Stimulated activated CD4-positive, alpha-beta T cell treated with anti-CD3 and anti-CD28 coated beads, Interleukin-4, amount 100 ng/mL, for 1 hour (primary cell): ENCODE measurements around the gene GALM.
A peak's percentile ranks its signal among the peaks of the same experiment; 100 is the strongest.
"Not testable (repeated sequence)": the region's sequence is repeated elsewhere in the genome, so short reads cannot be mapped to it uniquely, and the experiment has no call there.

Source experiments
- DNase-seq: peaks from one replicate; pipeline ENCODE4 v3.0.0-alpha.2; 2020

Gene GALM

GRCh38 chr2:38683766-38684165, 17.9 kb downstream of the GALM start:
- no peak for DNase-seq

- DNase-seq: no peak
These were observed 19.3 kb downstream of the GALM start for GRCh38 chr2:38685116-38685735.

GRCh38 chr2:38690499-38691420, 24.8 kb downstream of the GALM start:
- DNase-seq: no peak

- DNase-seq: no peak
These were observed 26.1 kb downstream of the GALM start for GRCh38 chr2:38691994-38692393.

GRCh38 chr2:38692636-38693318, 26.9 kb downstream of the GALM start:
- DNase-seq: no peak

- no peak for DNase-seq
These were observed 31.4 kb downstream of the GALM start for GRCh38 chr2:38697116-38697840.

GRCh38 chr2:38698467-38699003, 32.6 kb downstream of the GALM start:
- DNase-seq: no peak

- no peak for DNase-seq
These were observed 34.3 kb downstream of the GALM start for GRCh38 chr2:38700113-38700785.

- DNase-seq: no peak
These were observed 35.1 kb downstream of the GALM start for GRCh38 chr2:38700881-38701458.

- no peak for DNase-seq
These were observed 35.6 kb downstream of the GALM start for GRCh38 chr2:38701542-38701941.

GRCh38 chr2:38702413-38702812, 36.5 kb downstream of the GALM start:
- DNase-seq: no peak

- not testable (repeated sequence) for DNase-seq
These were observed 37.4 kb downstream of the GALM start for GRCh38 chr2:38703336-38703735.

GRCh38 chr2:38704664-38705063, 38.8 kb downstream of the GALM start:
- no peak for DNase-seq

GRCh38 chr2:38706846-38707345, 41.0 kb downstream of the GALM start:
- DNase-seq: no peak

GRCh38 chr2:38708491-38708890, 42.6 kb downstream of the GALM start:
- peak; percentile 10 for DNase-seq

GRCh38 chr2:38708900-38709566, 43.1 kb downstream of the GALM start:
- DNase-seq: no peak

GRCh38 chr2:38709567-38710194, 43.8 kb downstream of the GALM start:
- peak; percentile 29 for DNase-seq

GRCh38 chr2:38711558-38711957, 45.6 kb downstream of the GALM start:
- no peak for DNase-seq

GRCh38 chr2:38712413-38712812, 46.5 kb downstream of the GALM start:
- no peak for DNase-seq

- DNase-seq: no peak
These were observed 47.0 kb downstream of the GALM start for GRCh38 chr2:38712871-38713270.
